GM12864 (cell line): ENCODE data around the gene PCDHGA3.
"Not testable (repeated sequence)": the region's sequence is repeated elsewhere in the genome, so short reads cannot be mapped to it uniquely, and the experiment has no call there.

ENCODE experiments used
- DNase-seq: peaks from one replicate; pipeline ENCODE4 v3.0.0-alpha.2; 2011; ENCODE audit warnings: low read depth
- H3K4me3 ChIP-seq: 2 replicates; pipeline ENCODE4 v1.5.1; 2011; ENCODE audit warnings: mild to moderate bottlenecking, low read depth, low read length, control low read depth
- CTCF ChIP-seq: IDR thresholded peaks from 2 replicates; pipeline ENCODE4 v1.5.1; 2011; ENCODE audit warnings: low read depth, mild to moderate bottlenecking, moderate library complexity, low read length, control low read depth, inconsistent platforms; ENCODE audit errors: missing control alignments

The PCDHGA3 gene

GRCh38 chr5:141371572-141372475, 28.2 kb downstream of the PCDHGA3 start:
- DNase-seq = no peak
- no peak for TF ChIP-seq CTCF
- H3K4me3 ChIP-seq = no peak overlapping the region

- no peak within 1 kb of the TSS for H3K4me3 ChIP-seq
- peak; percentile 23 for TF ChIP-seq CTCF
- no peak for DNase-seq
These were observed 30.2 kb downstream of the PCDHGA3 start, which contains the start of gene PCDHGA6 for GRCh38 chr5:141373673-141374317. Gene PCDHGA6 (plus strand): TSS chr5:141373891. CDS start chr5:141374084, 193 bp downstream.

- TF ChIP-seq CTCF = no peak
- no peak overlapping the region for H3K4me3 ChIP-seq
- DNase-seq = no peak
These were observed 31.0 kb downstream of the PCDHGA3 start for GRCh38 chr5:141374627-141375026.

GRCh38 chr5:141375444-141376155, 32.0 kb downstream of the PCDHGA3 start:
- DNase-seq, H3K4me3 ChIP-seq: not testable (repeated sequence)
- peak; percentile 11 for TF ChIP-seq CTCF

GRCh38 chr5:141382469-141383294, 39.1 kb downstream of the PCDHGA3 start, which contains the start of gene PCDHGA7:
Gene PCDHGA7 (plus strand): TSS chr5:141382742. CDS start chr5:141382900, 158 bp downstream.
- DNase-seq = no peak
- TF ChIP-seq CTCF = no peak
- H3K4me3 ChIP-seq = no peak within 1 kb of the TSS

- no peak overlapping the region for H3K4me3 ChIP-seq
- TF ChIP-seq CTCF = no peak
- no peak for DNase-seq
These were observed 39.7 kb downstream of the PCDHGA3 start for GRCh38 chr5:141383345-141383744.
